ENCODE data around the gene ADAM12. TPM values are rescaled to one million over a fixed set of nuclear protein-coding genes. Genes with fewer than 3 reads are reported as not detected.

Gene ADAM12
- polyA plus RNA-seq, 1 of the 3 experiments (the other 2 are of a cell fraction) = 25.0 TPM

DNA sequence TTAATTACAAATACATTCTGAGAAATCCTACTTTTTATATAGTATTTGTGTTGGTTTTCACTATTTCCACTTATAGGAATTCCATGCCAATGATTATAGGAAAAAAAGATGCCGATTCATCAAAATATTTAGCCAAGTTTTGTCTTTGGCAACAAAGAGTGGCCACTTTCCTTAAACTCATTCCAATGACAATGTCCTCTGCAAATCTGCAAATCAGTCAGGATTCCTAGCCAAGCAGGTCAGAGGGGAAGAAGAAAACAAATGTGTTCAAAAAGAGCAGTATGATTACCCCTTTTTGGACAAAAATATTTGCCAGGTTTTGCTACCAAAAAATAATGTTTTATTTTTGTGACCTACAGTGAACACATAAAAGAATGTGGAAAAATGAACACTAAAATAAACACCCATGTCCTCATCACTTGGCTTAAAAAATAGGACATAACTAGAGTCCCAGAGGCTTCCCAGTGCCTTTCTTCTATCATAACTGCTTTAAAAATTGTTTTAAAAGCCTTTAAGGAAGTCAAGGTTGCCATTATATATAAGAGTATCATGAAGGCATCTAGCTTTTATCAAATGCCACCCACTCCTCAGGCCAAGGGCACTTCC, 125.9 kb downstream of the ADAM12 start:
- no peak overlapping the region for H2AFZ ChIP-seq (ENCODE audit: low read depth)
- CTCF ChIA-PET = interaction anchor here (1.2 kb wide), 1 partner anchor 26 kb away, joined by 3 read pairs; no protein-coding TSS in a partner anchor
- no peaks in the 10 kb centered on the region for H3K36me3 ChIP-seq (replicated peaks in 1 of 2; ENCODE audit: control insufficient read depth in 1 of 2, insufficient read depth in 2 of 2, low read length in 1 of 2)
- peaks cover 7 to 21% of the 10 kb centered on the region in 2 experiments for H3K4me1 ChIP-seq (ENCODE audit: control insufficient read depth in 1 of 2, insufficient read depth in 2 of 2, low read depth in 1 of 2, low read length in 1 of 2)
- POLR2A ChIA-PET = no interaction called here
- no peak overlapping the region for H3K9ac ChIP-seq
- H3F3A ChIP-seq (replicated peaks; ENCODE audit: insufficient read depth) = peaks cover 5% of the 10 kb centered on the region
- H3K27ac ChIP-seq (ENCODE audit: low read depth in 2 of 2, low read length in 1 of 2) = peak overlapping the region in 1 of 2 experiments; percentile 47; a peak in 1 of 4 replicates
- no peaks in the 10 kb centered on the region for H3K79me2 ChIP-seq (ENCODE audit: insufficient read depth)
- no peaks in the 10 kb centered on the region for H3K9me2 ChIP-seq
- 93% methylated on average over 1 of the region's 1 CpG for WGBS (ENCODE audit: low lambda C conversion rate)
- TF ChIP-seq FOXM1 (IDR thresholded peaks at IDR 0.05; ENCODE audit: low read depth) (no peak), TAF1 (IDR thresholded peaks at IDR 0.05; ENCODE audit: borderline replicate concordance, low read depth, low read length) (no peak), NRF1 (IDR thresholded peaks at IDR 0.05; ENCODE audit: low read depth, low read length) (no peak), YY1 (IDR thresholded peaks at IDR 0.05; ENCODE audit: low read depth) (no peak), MEF2A (IDR thresholded peaks at IDR 0.05; ENCODE audit: borderline replicate concordance, low read depth) (no peak), GATA2 (CRISPR knock-in tag; IDR thresholded peaks at IDR 0.05) (no peak), TEAD4 (IDR thresholded peaks at IDR 0.05; ENCODE audit: borderline replicate concordance, insufficient read depth) (no peak), FOSL2 (IDR thresholded peaks at IDR 0.05; ENCODE audit: borderline replicate concordance, low read depth) (no peak), GABPA (IDR thresholded peaks at IDR 0.05; ENCODE audit: low read depth) (no peak)
- H3K4me3 ChIP-seq (ENCODE audit: low read depth in 2 of 2, low read length in 1 of 2) = no peak overlapping the region
- H4K20me1 ChIP-seq (ENCODE audit: insufficient read depth) = no peaks in the 10 kb centered on the region
- H3K4me2 ChIP-seq = no peak overlapping the region
- no peaks in the 10 kb centered on the region for H3K27me3 ChIP-seq (ENCODE audit: insufficient read depth)
- DNase-seq = no peak
- no peaks in the 10 kb centered on the region for H3K9me3 ChIP-seq

DNA sequence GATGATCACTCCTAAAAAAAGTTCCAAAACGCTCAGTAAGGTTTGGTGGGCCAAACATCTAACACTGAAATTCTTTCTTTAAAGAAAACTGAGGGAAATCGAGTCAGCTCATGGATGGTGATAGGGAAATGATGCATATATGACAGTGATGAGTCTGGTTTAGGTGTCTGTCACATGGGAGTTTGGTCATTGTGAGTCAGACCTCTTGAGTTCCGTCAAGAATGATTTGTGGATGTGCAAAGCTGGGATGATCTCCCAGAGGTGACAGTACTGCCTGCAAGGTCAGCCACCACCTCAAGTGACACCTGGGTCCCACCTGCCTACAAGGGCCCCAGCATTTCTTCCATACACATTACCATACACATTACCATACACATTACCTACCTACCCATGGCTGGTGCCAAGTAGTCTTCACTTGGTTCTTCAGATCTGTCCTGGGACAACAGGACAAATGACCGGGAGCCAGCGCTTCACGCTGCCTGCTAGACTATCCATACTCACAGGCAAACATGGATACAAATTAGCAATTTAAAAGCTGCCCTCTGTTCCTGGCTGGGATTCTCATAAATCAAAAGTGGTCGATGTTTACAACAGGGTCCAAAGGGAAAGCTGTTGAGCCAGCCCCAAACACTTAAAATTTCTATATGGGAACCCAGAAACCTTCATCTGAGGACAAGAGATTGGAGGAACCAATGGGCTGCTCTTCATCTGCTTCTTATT, 128.4 kb downstream of the ADAM12 start:
- no peak overlapping the region for H3K4me3 ChIP-seq (ENCODE audit: low read depth in 2 of 2, low read length in 1 of 2)
- peaks cover 9% of the 10 kb centered on the region for H3F3A ChIP-seq (replicated peaks; ENCODE audit: insufficient read depth)
- no peaks in the 10 kb centered on the region for H4K20me1 ChIP-seq (ENCODE audit: insufficient read depth)
- H2AFZ ChIP-seq (ENCODE audit: low read depth) = no peak overlapping the region
- no peak for DNase-seq
- H3K9ac ChIP-seq = no peak overlapping the region
- ChIA-PET CTCF (interaction anchor here (0.6 to 3.1 kb wide), 3 partner anchors 66 to 244 kb away, joined by 3 to 11 read pairs (median 9); no protein-coding TSS in a partner anchor), POLR2A (no interaction called here)
- no peak overlapping the region for H3K27ac ChIP-seq (ENCODE audit: low read depth in 2 of 2, low read length in 1 of 2)
- H3K9me3 ChIP-seq = no peaks in the 10 kb centered on the region
- TF ChIP-seq, protein P1, sequence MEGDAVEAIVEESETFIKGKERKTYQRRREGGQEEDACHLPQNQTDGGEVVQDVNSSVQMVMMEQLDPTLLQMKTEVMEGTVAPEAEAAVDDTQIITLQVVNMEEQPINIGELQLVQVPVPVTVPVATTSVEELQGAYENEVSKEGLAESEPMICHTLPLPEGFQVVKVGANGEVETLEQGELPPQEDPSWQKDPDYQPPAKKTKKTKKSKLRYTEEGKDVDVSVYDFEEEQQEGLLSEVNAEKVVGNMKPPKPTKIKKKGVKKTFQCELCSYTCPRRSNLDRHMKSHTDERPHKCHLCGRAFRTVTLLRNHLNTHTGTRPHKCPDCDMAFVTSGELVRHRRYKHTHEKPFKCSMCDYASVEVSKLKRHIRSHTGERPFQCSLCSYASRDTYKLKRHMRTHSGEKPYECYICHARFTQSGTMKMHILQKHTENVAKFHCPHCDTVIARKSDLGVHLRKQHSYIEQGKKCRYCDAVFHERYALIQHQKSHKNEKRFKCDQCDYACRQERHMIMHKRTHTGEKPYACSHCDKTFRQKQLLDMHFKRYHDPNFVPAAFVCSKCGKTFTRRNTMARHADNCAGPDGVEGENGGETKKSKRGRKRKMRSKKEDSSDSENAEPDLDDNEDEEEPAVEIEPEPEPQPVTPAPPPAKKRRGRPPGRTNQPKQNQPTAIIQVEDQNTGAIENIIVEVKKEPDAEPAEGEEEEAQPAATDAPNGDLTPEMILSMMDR (IDR thresholded peaks at IDR 0.05) = no peak
- TF ChIP-seq, protein P2, sequence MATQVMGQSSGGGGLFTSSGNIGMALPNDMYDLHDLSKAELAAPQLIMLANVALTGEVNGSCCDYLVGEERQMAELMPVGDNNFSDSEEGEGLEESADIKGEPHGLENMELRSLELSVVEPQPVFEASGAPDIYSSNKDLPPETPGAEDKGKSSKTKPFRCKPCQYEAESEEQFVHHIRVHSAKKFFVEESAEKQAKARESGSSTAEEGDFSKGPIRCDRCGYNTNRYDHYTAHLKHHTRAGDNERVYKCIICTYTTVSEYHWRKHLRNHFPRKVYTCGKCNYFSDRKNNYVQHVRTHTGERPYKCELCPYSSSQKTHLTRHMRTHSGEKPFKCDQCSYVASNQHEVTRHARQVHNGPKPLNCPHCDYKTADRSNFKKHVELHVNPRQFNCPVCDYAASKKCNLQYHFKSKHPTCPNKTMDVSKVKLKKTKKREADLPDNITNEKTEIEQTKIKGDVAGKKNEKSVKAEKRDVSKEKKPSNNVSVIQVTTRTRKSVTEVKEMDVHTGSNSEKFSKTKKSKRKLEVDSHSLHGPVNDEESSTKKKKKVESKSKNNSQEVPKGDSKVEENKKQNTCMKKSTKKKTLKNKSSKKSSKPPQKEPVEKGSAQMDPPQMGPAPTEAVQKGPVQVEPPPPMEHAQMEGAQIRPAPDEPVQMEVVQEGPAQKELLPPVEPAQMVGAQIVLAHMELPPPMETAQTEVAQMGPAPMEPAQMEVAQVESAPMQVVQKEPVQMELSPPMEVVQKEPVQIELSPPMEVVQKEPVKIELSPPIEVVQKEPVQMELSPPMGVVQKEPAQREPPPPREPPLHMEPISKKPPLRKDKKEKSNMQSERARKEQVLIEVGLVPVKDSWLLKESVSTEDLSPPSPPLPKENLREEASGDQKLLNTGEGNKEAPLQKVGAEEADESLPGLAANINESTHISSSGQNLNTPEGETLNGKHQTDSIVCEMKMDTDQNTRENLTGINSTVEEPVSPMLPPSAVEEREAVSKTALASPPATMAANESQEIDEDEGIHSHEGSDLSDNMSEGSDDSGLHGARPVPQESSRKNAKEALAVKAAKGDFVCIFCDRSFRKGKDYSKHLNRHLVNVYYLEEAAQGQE (IDR thresholded peaks at IDR 0.05; ENCODE audit: low read depth, low read length) = no peak
- TF ChIP-seq FOXJ3 (CRISPR knock-in tag; IDR thresholded peaks at IDR 0.05) = no peak
- H3K36me3 ChIP-seq (replicated peaks in 1 of 2; ENCODE audit: control insufficient read depth in 1 of 2, insufficient read depth in 2 of 2, low read length in 1 of 2) = no peaks in the 10 kb centered on the region
- H3K79me2 ChIP-seq (ENCODE audit: insufficient read depth) = no peaks in the 10 kb centered on the region
- no peak overlapping the region for H3K4me2 ChIP-seq
- H3K27me3 ChIP-seq (ENCODE audit: insufficient read depth) = no peaks in the 10 kb centered on the region
- WGBS (ENCODE audit: low lambda C conversion rate) = 94% methylated on average over 6 of the region's 7 CpGs
- H3K4me1 ChIP-seq (ENCODE audit: control insufficient read depth in 1 of 2, insufficient read depth in 2 of 2, low read depth in 1 of 2, low read length in 1 of 2) = peaks cover 7 to 21% of the 10 kb centered on the region in 2 experiments
- H3K9me2 ChIP-seq = no peaks in the 10 kb centered on the region

Measured in SK-N-SH (cell line).